ENCODE measurements around the gene FAM53A. TPM values are rescaled to one million over a fixed set of nuclear protein-coding genes. Genes with fewer than 3 reads are reported as not detected.

The FAM53A gene
- total RNA-seq, 1 donor from 2014 or later, result 1.6 TPM

- no peak for DNase-seq (ENCODE audit: low spot score)
Measured at GRCh38 chr4:1593881-1594345, 90.2 kb downstream of the FAM53A start.

DNA sequence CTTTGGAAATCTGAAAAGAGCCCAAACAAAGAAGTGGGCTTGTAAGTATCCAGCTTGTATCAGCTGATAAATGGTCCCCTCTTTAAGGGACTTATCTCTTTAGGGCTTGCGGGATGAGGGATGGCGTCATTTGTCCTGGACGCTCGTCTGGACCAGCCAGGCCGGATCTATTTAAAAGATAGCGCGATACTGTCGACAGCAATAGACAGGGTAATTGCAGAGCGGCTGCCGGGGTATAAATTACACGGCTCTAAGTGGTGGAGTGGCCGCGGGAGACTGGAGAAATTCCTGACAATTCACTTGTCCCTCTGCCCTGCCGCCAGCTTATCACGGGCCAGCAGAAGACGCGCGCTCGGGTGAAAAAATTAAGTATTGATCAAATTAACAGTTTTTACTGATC lies 90.7 kb downstream of the FAM53A start:
- DNase-seq (ENCODE audit: low spot score), result no peak

DNA sequence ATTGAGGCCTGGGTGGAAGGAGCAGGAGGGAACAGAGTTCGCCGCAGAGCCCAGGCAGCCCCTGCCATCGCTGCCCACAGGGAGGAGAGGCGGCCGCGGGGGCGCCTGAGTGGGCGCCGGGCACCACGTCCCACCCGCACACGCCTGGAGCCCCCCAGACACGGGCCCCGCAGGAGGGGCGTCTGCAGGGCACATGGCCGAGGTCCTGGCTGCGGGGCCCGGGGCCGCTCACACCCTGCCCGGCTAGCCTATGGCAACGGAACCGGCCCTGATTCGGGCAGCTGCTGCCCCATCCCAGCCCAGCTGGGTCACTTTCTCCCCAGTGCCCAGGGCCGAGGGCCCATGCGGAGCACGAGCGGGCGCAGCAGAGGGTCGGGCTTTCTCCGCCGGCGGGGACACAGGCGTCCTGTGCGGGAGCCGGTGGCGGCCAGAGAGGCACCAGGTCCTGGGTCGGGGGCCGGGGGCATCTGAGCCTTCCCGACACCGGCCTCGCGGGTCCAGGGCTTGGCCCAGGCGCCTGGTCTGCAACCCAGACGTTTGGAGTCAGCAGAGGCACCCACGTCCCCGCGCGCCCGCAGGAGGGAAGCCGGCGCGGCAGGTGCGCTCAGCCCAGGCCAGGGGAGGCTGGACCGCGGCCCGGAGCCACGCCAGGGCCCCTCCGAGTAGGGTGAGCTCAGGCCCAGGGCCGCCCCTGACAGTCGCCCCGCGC lies 91.2 kb downstream of the FAM53A start:
- no peak for DNase-seq (ENCODE audit: low spot score)

DNA sequence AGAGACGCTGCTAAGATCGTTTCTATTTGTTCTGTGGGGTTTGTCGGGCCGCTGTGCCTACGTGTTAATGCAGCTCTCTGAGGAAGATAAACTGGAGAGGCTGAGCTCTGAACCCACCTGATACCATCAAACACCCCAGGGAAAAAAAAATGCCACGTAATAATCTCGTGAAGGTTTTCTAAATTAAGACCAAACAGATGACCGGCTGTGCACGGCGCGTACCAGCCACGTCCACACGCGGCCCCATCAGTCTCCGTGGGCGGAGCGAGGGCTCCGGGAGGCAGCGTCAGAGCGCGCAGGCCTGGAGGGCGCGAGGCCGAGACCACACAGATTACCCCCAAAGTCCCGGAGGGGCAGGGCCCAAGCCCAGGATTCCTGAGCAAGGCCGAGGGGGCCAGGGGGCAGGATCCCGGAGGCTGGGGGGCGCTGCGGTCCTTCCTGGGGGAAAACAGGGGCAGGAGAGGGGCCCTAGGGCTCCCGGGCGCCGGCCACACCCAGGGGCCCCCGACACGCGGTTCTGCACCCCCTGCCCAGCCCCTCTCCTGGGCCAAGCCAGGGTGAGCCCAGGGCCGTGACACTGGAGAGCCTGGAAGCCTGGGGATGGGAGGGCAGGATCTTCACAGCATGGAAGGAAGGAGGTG lies 91.9 kb downstream of the FAM53A start:
- no peak for DNase-seq (ENCODE audit: low spot score)

- no peak for DNase-seq (ENCODE audit: low spot score)
Measured at GRCh38 chr4:1591107-1591506, 93.0 kb downstream of the FAM53A start.

DNA sequence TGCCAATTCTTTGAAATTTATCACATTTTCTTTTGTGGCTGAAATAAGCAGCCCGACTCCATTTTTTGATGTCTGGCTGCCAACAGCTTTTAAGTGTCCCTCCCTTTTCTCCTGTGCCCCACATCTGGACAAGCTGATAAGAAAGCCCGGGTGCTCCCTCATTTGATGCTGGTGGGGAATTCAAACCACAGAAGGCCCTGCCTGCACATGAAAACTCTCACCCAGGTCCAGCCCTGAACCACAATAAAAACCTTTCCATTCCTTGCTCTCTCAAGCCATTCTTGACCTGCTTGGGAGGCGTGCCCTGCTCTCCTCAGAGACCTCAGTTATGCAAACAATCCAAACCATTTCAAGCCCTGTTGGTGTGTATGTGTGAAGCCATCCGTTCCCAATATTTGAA lies 93.9 kb downstream of the FAM53A start:
- DNase-seq (ENCODE audit: low spot score), result no peak

Other genes starting within 250 kb of the FAM53A start
- gene SLBP, start 28.0 kb upstream of the FAM53A start, total RNA-seq, result 26.4 TPM
- 60.5 TPM for gene TMEM129, start 37.0 kb upstream of the FAM53A start, total RNA-seq
- 16.2 TPM for gene TACC3, start 37.2 kb upstream of the FAM53A start, total RNA-seq
- 104 TPM for gene FGFR3, start 109.0 kb upstream of the FAM53A start, total RNA-seq
- gene LETM1, start 171.8 kb upstream of the FAM53A start, total RNA-seq, result 45.0 TPM
- 45.9 TPM for gene NSD2, start 187.1 kb upstream of the FAM53A start, total RNA-seq

All from mucosa of gallbladder (tissue), 1 donor.